K562 (cell line): ENCODE data around the gene SNX25. TPM values are rescaled to one million over a fixed set of nuclear protein-coding genes. Genes with fewer than 3 reads are reported as not detected.

Source experiments
- ASH1L ChIP-seq: fragments of 450-650 bp; IDR thresholded peaks from 2 replicates; pipeline ENCODE4 v1.6.1; 2018; ENCODE audit warnings: borderline replicate concordance, mild to moderate bottlenecking, low read depth; ENCODE audit not compliant: partially characterized antibody
- ATF3 ChIP-seq, 2 experiments: fragments of 450-650 bp in 1 of 2; sonication (generic) in 1 of 2; formaldehyde crosslinking in 1 of 2; IDR thresholded peaks in 1 of 2; conservative IDR thresholded peaks in 1 of 2; 2 replicates each; pipeline versions ENCODE4 v1.6.1 to v1.8.1; 2016 to 2023; ENCODE audit warnings: mild to moderate bottlenecking in 2 of 2, moderate library complexity in 2 of 2, inconsistent platforms in 1 of 2, missing genetic modification reagents in 1 of 2
- DPF2 ChIP-seq: fragments of 450-650 bp; IDR thresholded peaks from 2 replicates; pipeline ENCODE4 v1.6.1; 2016
- ELF1 ChIP-seq: fragments of 200-800 bp; sonication (Bioruptor generic); IDR thresholded peaks from 2 replicates; pipeline ENCODE4 v1.6.1; 2016; ENCODE audit warnings: missing genetic modification characterization, missing compliant biosample characterization
- FUS ChIP-seq: fragments of 200-400 bp; formaldehyde crosslinking; optimal IDR thresholded peaks from 2 replicates; pipeline ENCODE3; 2017; ENCODE audit warnings: low read depth, low read length
- HOXB6 ChIP-seq: fragments of 250-450 bp; sonication (Bioruptor Pico); IDR thresholded peaks from 2 replicates; pipeline ENCODE4 v1.5.1; 2022; ENCODE audit warnings: mild to moderate bottlenecking, borderline replicate concordance
- KDM2B ChIP-seq: fragments of 250-450 bp; sonication (Bioruptor Pico); IDR thresholded peaks from 2 replicates; pipeline ENCODE4 v1.8.0; 2021; ENCODE audit warnings: mild to moderate bottlenecking, moderate library complexity
- NCOA2 ChIP-seq, 2 experiments: fragments of 450-650 bp; IDR thresholded peaks; 2 replicates each; pipeline ENCODE4 v1.6.1; 2018; ENCODE audit warnings: mild to moderate bottlenecking in 2 of 2, moderate library complexity in 1 of 2; ENCODE audit not compliant: partially characterized antibody in 2 of 2
- RFX5 ChIP-seq: IDR thresholded peaks from 2 replicates; pipeline ENCODE4 v1.6.1; 2011; ENCODE audit warnings: low read depth, mild to moderate bottlenecking, improper control_type of control experiment, low read length
- SRSF7 ChIP-seq: fragments of 200-400 bp; formaldehyde crosslinking; optimal IDR thresholded peaks from 2 replicates; pipeline ENCODE3; 2017; ENCODE audit warnings: mild to moderate bottlenecking, low read depth, low read length
- TBL1XR1 ChIP-seq, 2 experiments: IDR thresholded peaks; 2 replicates each; pipeline ENCODE4 v1.6.1; 2012; ENCODE audit warnings: improper control_type of control experiment in 2 of 2, low read length in 2 of 2, mild to moderate bottlenecking in 1 of 2
- TRIM28 ChIP-seq: fragments of 450-650 bp; IDR thresholded peaks from 2 replicates; pipeline ENCODE4 v1.6.1; 2017
- ZNF175 ChIP-seq: fragments of 200-800 bp; sonication (Bioruptor generic); IDR thresholded peaks from 2 replicates; pipeline ENCODE4 v1.6.1; 2016; ENCODE audit warnings: low read depth, mild to moderate bottlenecking, missing genetic modification characterization, missing compliant biosample characterization
- ZNF507 ChIP-seq: conservative IDR thresholded peaks from 2 replicates; pipeline ENCODE4 v1.6.1; 2017; ENCODE audit warnings: missing genetic modification characterization, missing compliant biosample characterization
- ZNF583 ChIP-seq: fragments of 250-450 bp; sonication (Bioruptor Pico); IDR thresholded peaks from 2 replicates; pipeline ENCODE4 v1.4.0; 2020
- ZNF609 ChIP-seq: sonication (generic); formaldehyde crosslinking; IDR thresholded peaks from 2 replicates; pipeline ENCODE4 v1.8.1; 2023; ENCODE audit warnings: missing genetic modification reagents, mild to moderate bottlenecking, borderline replicate concordance
- ZNF76 ChIP-seq: fragments of 250-450 bp; sonication (Bioruptor Pico); IDR thresholded peaks from 2 replicates; pipeline ENCODE4 v1.4.0; 2020; ENCODE audit warnings: mild to moderate bottlenecking, moderate library complexity, borderline replicate concordance
- ZNF766 ChIP-seq: fragments of 200-800 bp; sonication (Bioruptor generic); conservative IDR thresholded peaks from 2 replicates; pipeline ENCODE4 v1.6.1; 2016; ENCODE audit warnings: missing genetic modification characterization, missing compliant biosample characterization
- ZNF830 ChIP-seq: fragments of 250-450 bp; sonication (Bioruptor Pico); IDR thresholded peaks from 2 replicates; pipeline ENCODE4 v1.5.0; 2021; ENCODE audit warnings: mild to moderate bottlenecking
- polyA plus RNA-seq, 8 experiments: library from polyadenylated mRNA; depleted of rRNA in 4 of 8; stranded (reverse) in 5 of 8; unstranded in 3 of 8; fragments of >200 nt; fragmentation: Nextera tagmentation in 2 of 8; fragmentation: Illumina TruSeq in 1 of 8; extraction: Ambion mirVana in 2 of 8; extraction: Trizol in 1 of 8; gene quantifications; 2 replicates each; pipeline versions ENCODE4 v1.2.1 to v1.2.3, GENCODE V29; 2011 to 2014; ENCODE audit warnings: inconsistent platforms in 1 of 8, missing spikeins in 1 of 8
- total RNA-seq, 7 experiments: library from RNA; depleted of rRNA in 6 of 7; stranded (reverse); fragments of >200 nt in 6 of 7; fragmentation: Illumina TruSeq in 2 of 7; extraction: Trizol in 2 of 7; gene quantifications; 2 replicates each; pipeline versions ENCODE4 v1.2.1 to v1.2.3, GENCODE V29; 2011 to 2021; ENCODE audit warnings: low replicate concordance in 1 of 7
- TF ChIP-seq, protein P1 (sequence below): fragments of 450-650 bp; formaldehyde crosslinking; IDR thresholded peaks from 2 replicates; pipeline ENCODE4 v1.4.0; 2022; ENCODE audit warnings: mild to moderate bottlenecking, moderate library complexity
- TF ChIP-seq, protein P2 (sequence below): fragments of 250-450 bp; sonication (Bioruptor Pico); IDR thresholded peaks from 2 replicates; pipeline ENCODE4 v1.8.0; 2022; ENCODE audit warnings: moderate library complexity, mild to moderate bottlenecking, inconsistent platforms

SNX25 gene
- total and polyA plus RNA-seq, 9 of the 15 experiments (the other 6 are each of a cell fraction or from before 2014, with no cell fraction given): 2.5 to 23.4 (median 13.3) TPM

- TF ChIP-seq ATF3 (IDR thresholded peaks at IDR 0.05): peak; percentile 81
- no peak for TF ChIP-seq ATF3 (CRISPR knock-in tag; conservative IDR thresholded peaks at IDR 0.05)
- TF ChIP-seq KDM2B (CRISPR knock-in tag): no peak
- TF ChIP-seq, protein P1, sequence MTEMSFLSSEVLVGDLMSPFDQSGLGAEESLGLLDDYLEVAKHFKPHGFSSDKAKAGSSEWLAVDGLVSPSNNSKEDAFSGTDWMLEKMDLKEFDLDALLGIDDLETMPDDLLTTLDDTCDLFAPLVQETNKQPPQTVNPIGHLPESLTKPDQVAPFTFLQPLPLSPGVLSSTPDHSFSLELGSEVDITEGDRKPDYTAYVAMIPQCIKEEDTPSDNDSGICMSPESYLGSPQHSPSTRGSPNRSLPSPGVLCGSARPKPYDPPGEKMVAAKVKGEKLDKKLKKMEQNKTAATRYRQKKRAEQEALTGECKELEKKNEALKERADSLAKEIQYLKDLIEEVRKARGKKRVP (CRISPR knock-in tag): peak; percentile 89; the same call in 1 of the 2 replicates
- peak; percentile 94 for TF ChIP-seq ZNF175 (CRISPR knock-in tag)
- no peak for TF ChIP-seq ASH1L
- TF ChIP-seq ZNF583 (CRISPR knock-in tag): 0 out of 2 replicates have a peak, but pooled peaks have one; percentile 0
- TF ChIP-seq RFX5: no peak
- TF ChIP-seq ZNF507: no peak
- TF ChIP-seq, protein P2, sequence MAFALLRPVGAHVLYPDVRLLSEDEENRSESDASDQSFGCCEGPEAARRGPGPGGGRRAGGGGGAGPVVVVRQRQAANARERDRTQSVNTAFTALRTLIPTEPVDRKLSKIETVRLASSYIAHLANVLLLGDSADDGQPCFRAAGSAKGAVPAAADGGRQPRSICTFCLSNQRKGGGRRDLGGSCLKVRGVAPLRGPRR (CRISPR knock-in tag): no peak
- TF ChIP-seq SRSF7: no peak
- TF ChIP-seq ZNF830 (CRISPR knock-in tag): no peak
- TF ChIP-seq ZNF609: no peak
- TF ChIP-seq ZNF76: no peak
- TF ChIP-seq TBL1XR1 (IDR thresholded peaks at IDR 0.05; ENCODE audit: low read length in 2 of 2): no peak
- no peak for TF ChIP-seq NCOA2 (IDR thresholded peaks at IDR 0.05; ENCODE audit: partially characterized antibody in 2 of 2)
- TF ChIP-seq ZNF766 (CRISPR knock-in tag): peak; percentile 76
- no peak for TF ChIP-seq HOXB6 (CRISPR knock-in tag)
- TF ChIP-seq ELF1 (tag): no peak
- no peak for TF ChIP-seq FUS
- TF ChIP-seq DPF2: peak; percentile 38; the same call in 1 of the 2 replicates
- TF ChIP-seq TRIM28: no peak
These were observed 87.5 kb downstream of the SNX25 start (continued) for GRCh38 chr4:185296665-185297460.
